ENCODE data around the gene CASKIN2.

- no peak for TF ChIP-seq CTCF (IDR thresholded peaks at IDR 0.05; ENCODE audit: low read depth, low read length, poor library complexity, severe bottlenecking)
- no peak for TF ChIP-seq EZH2phosphoT487 (IDR thresholded peaks at IDR 0.05; ENCODE audit: borderline replicate concordance, low read length)
These were observed 2.0 kb upstream of the CASKIN2 start for GRCh38 chr17:75517297-75517865.
